ENCODE measurements around the gene ACAP2. TPM values are rescaled to one million over a fixed set of nuclear protein-coding genes. Genes with fewer than 3 reads are reported as not detected.

ACAP2 gene
- total RNA-seq, 2 experiments from 2014 or later: 43.9 to 80.7 TPM

DNA sequence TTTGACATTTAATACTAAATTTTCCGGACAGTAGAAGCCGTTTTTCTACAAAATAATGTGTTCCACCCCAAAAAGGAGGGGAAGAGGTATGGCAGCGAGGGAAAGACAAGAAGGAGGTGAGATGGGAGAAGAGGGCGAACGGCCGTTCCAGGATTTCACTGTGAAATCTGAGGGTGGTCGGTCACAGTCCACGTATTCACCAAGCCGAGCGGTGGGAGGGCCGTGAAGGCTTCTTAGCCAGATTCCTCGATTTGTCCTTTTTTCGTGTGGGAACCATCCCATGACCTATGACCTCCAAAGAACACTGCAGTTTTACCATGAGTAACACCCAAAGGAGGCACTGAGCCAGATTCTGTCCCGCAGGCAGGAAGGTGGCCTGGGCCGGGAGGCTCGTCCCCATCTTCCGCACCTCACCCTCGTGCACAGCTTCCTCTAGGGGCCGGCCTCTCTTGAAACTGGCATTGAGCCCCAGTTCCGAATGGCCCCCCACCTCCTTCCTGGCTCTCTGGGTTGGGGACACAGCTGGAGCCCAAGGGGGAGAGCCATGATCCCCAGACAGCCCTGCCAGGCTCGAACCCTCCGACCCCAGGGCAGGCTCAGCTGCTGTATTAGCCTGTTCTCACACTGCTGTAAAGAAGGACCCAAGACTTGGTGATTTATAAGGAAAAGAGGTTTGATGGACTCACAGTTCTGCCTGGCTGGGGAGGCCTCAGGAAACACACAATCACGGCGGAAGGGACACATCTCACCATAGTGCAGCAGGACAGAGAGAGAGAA is 195.5 kb downstream of the ACAP2 start:
- H3K9me3 ChIP-seq (ENCODE audit: low read length): no peaks in the 10 kb centered on the region
- H3K4me3 ChIP-seq (ENCODE audit: low read depth, low read length, poor library complexity, severe bottlenecking): no peak overlapping the region
- H2AFZ ChIP-seq (ENCODE audit: low read length): no peak overlapping the region
- H3K27ac ChIP-seq (ENCODE audit: low read depth, low read length, poor library complexity, severe bottlenecking): no peak overlapping the region
- no peaks in the 10 kb centered on the region for H3K79me2 ChIP-seq (ENCODE audit: insufficient read depth, low read depth, low read length)
- ChIA-PET POLR2A (no interaction called here), CTCF (ENCODE audit: unreplicated experiment) (no interaction called here)
- H3K4me1 ChIP-seq (ENCODE audit: insufficient read depth, low read length, poor library complexity, severe bottlenecking): peaks cover 7% of the 10 kb centered on the region
- no peaks in the 10 kb centered on the region for H3K9me2 ChIP-seq (ENCODE audit: insufficient read depth, low read length)
- H4K20me1 ChIP-seq (ENCODE audit: insufficient read depth, low read length): no peaks in the 10 kb centered on the region
- no peak for TF ChIP-seq EZH2phosphoT487 (IDR thresholded peaks at IDR 0.05; ENCODE audit: borderline replicate concordance, low read depth, low read length)
- TF ChIP-seq, protein P1, sequence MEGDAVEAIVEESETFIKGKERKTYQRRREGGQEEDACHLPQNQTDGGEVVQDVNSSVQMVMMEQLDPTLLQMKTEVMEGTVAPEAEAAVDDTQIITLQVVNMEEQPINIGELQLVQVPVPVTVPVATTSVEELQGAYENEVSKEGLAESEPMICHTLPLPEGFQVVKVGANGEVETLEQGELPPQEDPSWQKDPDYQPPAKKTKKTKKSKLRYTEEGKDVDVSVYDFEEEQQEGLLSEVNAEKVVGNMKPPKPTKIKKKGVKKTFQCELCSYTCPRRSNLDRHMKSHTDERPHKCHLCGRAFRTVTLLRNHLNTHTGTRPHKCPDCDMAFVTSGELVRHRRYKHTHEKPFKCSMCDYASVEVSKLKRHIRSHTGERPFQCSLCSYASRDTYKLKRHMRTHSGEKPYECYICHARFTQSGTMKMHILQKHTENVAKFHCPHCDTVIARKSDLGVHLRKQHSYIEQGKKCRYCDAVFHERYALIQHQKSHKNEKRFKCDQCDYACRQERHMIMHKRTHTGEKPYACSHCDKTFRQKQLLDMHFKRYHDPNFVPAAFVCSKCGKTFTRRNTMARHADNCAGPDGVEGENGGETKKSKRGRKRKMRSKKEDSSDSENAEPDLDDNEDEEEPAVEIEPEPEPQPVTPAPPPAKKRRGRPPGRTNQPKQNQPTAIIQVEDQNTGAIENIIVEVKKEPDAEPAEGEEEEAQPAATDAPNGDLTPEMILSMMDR (conservative IDR thresholded peaks at IDR 0.05; ENCODE audit: low read length): no peak
- H3K4me2 ChIP-seq (ENCODE audit: low read length): no peak overlapping the region
- intact Hi-C loops (cut with micrococcal nuclease; ENCODE audit: unreplicated experiment): no loop called here
- BruUV-seq (replicated peaks): no TSS peak
- DNase-seq (ENCODE audit: low spot score): no peak
- H3K36me3 ChIP-seq (ENCODE audit: insufficient read depth, low read length): 0 out of 2 replicates have a peak, but pooled peaks cover 6% of the 10 kb centered on the region

DNA sequence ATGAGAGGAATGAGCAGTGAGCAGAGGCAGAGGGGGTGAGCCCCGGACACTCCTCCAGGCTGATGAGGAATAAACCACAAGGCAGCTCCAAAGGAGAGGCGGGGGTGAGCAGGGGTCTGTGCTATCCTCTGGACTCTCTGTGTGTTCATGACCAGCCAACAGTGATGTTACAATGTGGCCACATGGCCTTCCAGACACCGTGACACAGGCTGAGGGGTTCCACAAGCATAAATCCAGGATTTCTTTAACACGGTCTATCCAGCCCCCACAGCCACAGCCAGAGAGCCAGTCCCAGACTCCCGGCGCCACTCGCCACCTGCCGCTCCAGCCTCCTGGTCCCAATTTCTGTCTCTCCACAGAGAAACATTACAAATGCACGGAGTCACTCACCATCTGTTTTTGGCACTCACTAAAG is 196.2 kb downstream of the ACAP2 start:
- DNase-seq (ENCODE audit: low spot score): no peak
- CTCF ChIA-PET (ENCODE audit: unreplicated experiment): no interaction called here
- H3K9me3 ChIP-seq (ENCODE audit: low read length): no peaks in the 10 kb centered on the region
- H3K27ac ChIP-seq (ENCODE audit: low read depth, low read length, poor library complexity, severe bottlenecking): no peak overlapping the region
- H2AFZ ChIP-seq (ENCODE audit: low read length): no peak overlapping the region
- H3K4me2 ChIP-seq (ENCODE audit: low read length): no peak overlapping the region
- no peaks in the 10 kb centered on the region for H3K79me2 ChIP-seq (ENCODE audit: insufficient read depth, low read depth, low read length)
- TF ChIP-seq, protein P1 (conservative IDR thresholded peaks at IDR 0.05; ENCODE audit: low read length): no peak
- TF ChIP-seq EZH2phosphoT487 (IDR thresholded peaks at IDR 0.05; ENCODE audit: borderline replicate concordance, low read depth, low read length): no peak
- no peak overlapping the region for H3K4me3 ChIP-seq (ENCODE audit: low read depth, low read length, poor library complexity, severe bottlenecking)
- H4K20me1 ChIP-seq (ENCODE audit: insufficient read depth, low read length): no peaks in the 10 kb centered on the region
- H3K4me1 ChIP-seq (ENCODE audit: insufficient read depth, low read length, poor library complexity, severe bottlenecking): peaks cover 3% of the 10 kb centered on the region
- no TSS peak for BruUV-seq (replicated peaks)
- H3K9me2 ChIP-seq (ENCODE audit: insufficient read depth, low read length): no peaks in the 10 kb centered on the region
- POLR2A ChIA-PET: no interaction called here
- intact Hi-C loops (cut with micrococcal nuclease; ENCODE audit: unreplicated experiment): no loop called here
- H3K36me3 ChIP-seq (ENCODE audit: insufficient read depth, low read length): 0 out of 2 replicates have a peak, but pooled peaks cover 6% of the 10 kb centered on the region

DNA sequence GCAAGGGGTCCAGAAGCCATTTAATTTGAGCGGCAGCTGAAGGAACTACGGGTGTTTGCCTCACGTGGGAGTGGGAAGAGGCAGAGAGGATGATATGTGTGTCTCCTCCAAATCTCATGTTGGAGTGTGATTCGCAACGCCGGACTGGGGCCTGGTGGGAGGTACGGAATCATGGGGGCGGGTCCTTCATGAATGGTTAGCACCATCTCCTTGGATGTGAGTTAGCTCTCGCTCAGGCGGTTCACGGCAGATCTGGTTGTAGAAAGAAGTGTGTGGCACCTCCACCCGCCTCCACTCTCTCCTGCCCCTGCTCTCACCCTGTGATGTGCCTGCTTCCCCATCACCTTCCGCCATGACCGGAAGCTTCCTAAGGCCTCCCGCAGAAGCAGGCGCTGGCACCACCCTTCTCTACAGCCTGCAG is 197.3 kb downstream of the ACAP2 start:
- POLR2A ChIA-PET: no interaction called here
- no TSS peak for BruUV-seq (replicated peaks)
- TF ChIP-seq, protein P1 (conservative IDR thresholded peaks at IDR 0.05; ENCODE audit: low read length): no peak

More for the DNA sequence above, 197.3 kb downstream of the ACAP2 start:
- Histone ChIP-seq H3K36me3 (ENCODE audit: insufficient read depth, low read length) (0 out of 2 replicates have a peak, but pooled peaks cover 6% of the 10 kb centered on the region), H3K4me1 (ENCODE audit: insufficient read depth, low read length, poor library complexity, severe bottlenecking) (no peaks in the 10 kb centered on the region), H3K9me2 (ENCODE audit: insufficient read depth, low read length) (no peaks in the 10 kb centered on the region), H2AFZ (ENCODE audit: low read length) (no peak overlapping the region), H3K4me3 (ENCODE audit: low read depth, low read length, poor library complexity, severe bottlenecking) (no peak overlapping the region), H4K20me1 (ENCODE audit: insufficient read depth, low read length) (no peaks in the 10 kb centered on the region), H3K4me2 (ENCODE audit: low read length) (no peak overlapping the region), H3K9me3 (ENCODE audit: low read length) (no peaks in the 10 kb centered on the region), H3K79me2 (ENCODE audit: insufficient read depth, low read depth, low read length) (no peaks in the 10 kb centered on the region), H3K27ac (ENCODE audit: low read depth, low read length, poor library complexity, severe bottlenecking) (no peak overlapping the region)
- CTCF ChIA-PET (ENCODE audit: unreplicated experiment): no interaction called here
- intact Hi-C loops (cut with micrococcal nuclease; ENCODE audit: unreplicated experiment): no loop called here
- no peak for DNase-seq (ENCODE audit: low spot score)

All from OCI-LY7 (cell line).